Keratinocyte (primary cell): Measurements from ENCODE around the gene NEK6.

Experiments
- EZH2 ChIP-seq: IDR thresholded peaks from one replicate; pipeline ENCODE4 v1.6.1; 2012; ENCODE audit warnings: inconsistent platforms, mild to moderate bottlenecking, low read length, moderate library complexity
- TF ChIP-seq, protein P1 (sequence below), 3 experiments: IDR thresholded peaks in 1 of 3; conservative IDR thresholded peaks in 1 of 3; optimal IDR thresholded peaks in 1 of 3; 2 replicates in 2 of 3; 3 replicates in 1 of 3; pipeline versions ENCODE3 to v1.5.1; 2011; ENCODE audit warnings: low read length in 3 of 3, mild to moderate bottlenecking in 3 of 3, moderate library complexity in 2 of 3, control low read depth in 1 of 3, inconsistent platforms in 1 of 3; ENCODE audit not compliant: insufficient read depth in 2 of 3; ENCODE audit errors: extremely low read depth in 1 of 3

DNA sequence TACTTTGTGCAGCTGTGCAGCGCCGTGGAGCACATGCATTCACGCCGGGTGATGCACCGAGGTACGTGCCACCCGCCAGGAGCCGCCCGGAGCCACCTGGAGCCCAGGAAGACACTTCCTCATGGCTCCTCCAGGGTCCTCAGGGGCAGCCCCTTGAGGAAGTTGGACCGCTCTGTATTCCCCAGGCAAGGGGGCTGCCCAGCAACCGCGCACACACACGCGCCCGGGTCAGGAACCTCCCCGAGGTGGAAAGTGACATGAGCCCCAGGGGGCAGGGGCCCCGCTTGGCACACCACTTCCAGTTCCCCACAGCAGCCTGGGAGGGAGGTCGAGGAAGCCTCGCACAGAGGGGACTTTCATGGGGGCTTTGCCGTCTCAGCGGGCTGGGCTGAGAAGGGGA is 68.6 kb downstream of the NEK6 start:
- TF ChIP-seq, protein P1, sequence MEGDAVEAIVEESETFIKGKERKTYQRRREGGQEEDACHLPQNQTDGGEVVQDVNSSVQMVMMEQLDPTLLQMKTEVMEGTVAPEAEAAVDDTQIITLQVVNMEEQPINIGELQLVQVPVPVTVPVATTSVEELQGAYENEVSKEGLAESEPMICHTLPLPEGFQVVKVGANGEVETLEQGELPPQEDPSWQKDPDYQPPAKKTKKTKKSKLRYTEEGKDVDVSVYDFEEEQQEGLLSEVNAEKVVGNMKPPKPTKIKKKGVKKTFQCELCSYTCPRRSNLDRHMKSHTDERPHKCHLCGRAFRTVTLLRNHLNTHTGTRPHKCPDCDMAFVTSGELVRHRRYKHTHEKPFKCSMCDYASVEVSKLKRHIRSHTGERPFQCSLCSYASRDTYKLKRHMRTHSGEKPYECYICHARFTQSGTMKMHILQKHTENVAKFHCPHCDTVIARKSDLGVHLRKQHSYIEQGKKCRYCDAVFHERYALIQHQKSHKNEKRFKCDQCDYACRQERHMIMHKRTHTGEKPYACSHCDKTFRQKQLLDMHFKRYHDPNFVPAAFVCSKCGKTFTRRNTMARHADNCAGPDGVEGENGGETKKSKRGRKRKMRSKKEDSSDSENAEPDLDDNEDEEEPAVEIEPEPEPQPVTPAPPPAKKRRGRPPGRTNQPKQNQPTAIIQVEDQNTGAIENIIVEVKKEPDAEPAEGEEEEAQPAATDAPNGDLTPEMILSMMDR (optimal IDR thresholded peaks at IDR 0.05 in 1 of 3, IDR thresholded peaks at IDR 0.05 in 1 of 3, conservative IDR thresholded peaks at IDR 0.05 in 1 of 3; ENCODE audit: extremely low read depth in 1 of 3, insufficient read depth in 2 of 3, low read length in 3 of 3), result no peak
- no peak for TF ChIP-seq EZH2
